NCI-H2196 (cell line): ENCODE measurements around the gene ZFAND2A.
"Not testable (repeated sequence)": the region's sequence is repeated elsewhere in the genome, so short reads cannot be mapped to it uniquely, and the experiment has no call there.

Experiments
- DNase-seq: peaks from one replicate; lab custom pipeline; 2025; ENCODE audit not compliant: unreplicated experiment; lab: John Stamatoyannopoulos, UW

The ZFAND2A gene

GRCh38 chr7:1159891-1160669, at the start of gene ZFAND2A:
TSS of gene ZFAND2A (minus strand) at chr7:1160196. CDS start at chr7:1158212, 1,984 bp downstream.
- peak; percentile 97 for DNase-seq

GRCh38 chr7:1209097-1209496, 49.1 kb upstream of the ZFAND2A start:
- DNase-seq, result no peak

- DNase-seq, result not testable (repeated sequence)
These were observed 45.7 kb upstream of the ZFAND2A start for GRCh38 chr7:1205742-1206141.

- no peak for DNase-seq
These were observed 44.6 kb upstream of the ZFAND2A start for GRCh38 chr7:1204460-1205140.

GRCh38 chr7:1202914-1203313, 42.9 kb upstream of the ZFAND2A start:
- not testable (repeated sequence) for DNase-seq

GRCh38 chr7:1201916-1202315, 41.9 kb upstream of the ZFAND2A start:
- DNase-seq, result no peak

GRCh38 chr7:1200045-1200444, 40.0 kb upstream of the ZFAND2A start:
- DNase-seq, result no peak

- DNase-seq, result no peak
These were observed 38.1 kb upstream of the ZFAND2A start for GRCh38 chr7:1197997-1198625.

- DNase-seq, result no peak
These were observed 37.0 kb upstream of the ZFAND2A start for GRCh38 chr7:1196950-1197349.

- DNase-seq, result not testable (repeated sequence)
These were observed 36.4 kb upstream of the ZFAND2A start for GRCh38 chr7:1196441-1196840.

- peak; percentile 71 for DNase-seq
These were observed 33.8 kb upstream of the ZFAND2A start for GRCh38 chr7:1193593-1194424.

GRCh38 chr7:1192171-1192676, 32.2 kb upstream of the ZFAND2A start:
- no peak for DNase-seq

GRCh38 chr7:1189986-1190772, 30.2 kb upstream of the ZFAND2A start:
- no peak for DNase-seq

- no peak for DNase-seq
These were observed 28.8 kb upstream of the ZFAND2A start for GRCh38 chr7:1188720-1189294.

- DNase-seq, result no peak
These were observed 27.1 kb upstream of the ZFAND2A start for GRCh38 chr7:1187127-1187526.

- no peak for DNase-seq
These were observed 21.6 kb upstream of the ZFAND2A start for GRCh38 chr7:1181640-1182039.

- DNase-seq, result no peak
These were observed 21.0 kb upstream of the ZFAND2A start for GRCh38 chr7:1181031-1181430.

GRCh38 chr7:1176891-1177373, 16.9 kb upstream of the ZFAND2A start:
- peak; percentile 48 for DNase-seq
